NCI-H446 (cell line): ENCODE measurements around the gene KCP.

Experiments
- DNase-seq, 2 experiments: peaks; one replicate each; lab custom pipeline; 2025; lab: John Stamatoyannopoulos, UW

Gene KCP

DNA sequence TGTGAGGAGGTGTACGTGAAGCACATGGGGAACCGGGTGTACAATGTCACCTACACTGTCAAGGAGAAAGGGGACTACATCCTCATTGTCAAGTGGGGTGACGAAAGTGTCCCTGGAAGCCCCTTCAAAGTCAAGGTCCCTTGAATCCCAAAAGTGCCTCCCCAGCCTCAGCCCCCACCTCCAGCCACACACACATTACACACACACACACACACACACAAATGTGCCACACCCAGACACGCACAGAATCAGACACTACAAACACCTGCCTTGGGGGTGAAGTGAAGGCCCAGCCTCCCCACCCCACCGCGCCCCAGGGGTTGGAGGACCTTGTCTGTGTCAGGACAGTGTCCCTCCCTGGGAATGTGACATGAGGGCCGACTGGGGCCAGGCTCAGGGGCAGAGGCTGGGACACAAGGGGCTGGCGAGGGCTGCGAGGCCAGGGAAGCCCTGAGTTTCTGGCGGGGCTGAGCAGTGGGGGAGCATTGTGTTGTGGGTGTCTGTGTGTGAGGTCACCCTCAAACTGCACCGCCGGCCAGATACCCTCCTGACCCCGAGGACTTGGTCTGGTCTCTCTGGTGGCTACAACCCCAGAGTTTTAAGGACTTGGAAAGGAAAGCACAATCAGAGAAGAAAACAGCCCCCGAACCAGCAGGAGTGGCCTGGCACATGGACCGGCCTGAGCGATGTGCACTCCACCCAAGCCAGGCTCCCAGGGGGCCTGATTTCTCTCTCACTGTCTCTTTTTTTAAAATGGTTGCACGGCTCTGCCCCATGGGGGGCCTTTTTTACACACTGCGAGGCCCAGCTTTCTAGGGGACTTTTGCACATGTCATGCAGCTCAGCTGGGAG, 51.9 kb downstream of the KCP start:
- no peak for DNase-seq

DNA sequence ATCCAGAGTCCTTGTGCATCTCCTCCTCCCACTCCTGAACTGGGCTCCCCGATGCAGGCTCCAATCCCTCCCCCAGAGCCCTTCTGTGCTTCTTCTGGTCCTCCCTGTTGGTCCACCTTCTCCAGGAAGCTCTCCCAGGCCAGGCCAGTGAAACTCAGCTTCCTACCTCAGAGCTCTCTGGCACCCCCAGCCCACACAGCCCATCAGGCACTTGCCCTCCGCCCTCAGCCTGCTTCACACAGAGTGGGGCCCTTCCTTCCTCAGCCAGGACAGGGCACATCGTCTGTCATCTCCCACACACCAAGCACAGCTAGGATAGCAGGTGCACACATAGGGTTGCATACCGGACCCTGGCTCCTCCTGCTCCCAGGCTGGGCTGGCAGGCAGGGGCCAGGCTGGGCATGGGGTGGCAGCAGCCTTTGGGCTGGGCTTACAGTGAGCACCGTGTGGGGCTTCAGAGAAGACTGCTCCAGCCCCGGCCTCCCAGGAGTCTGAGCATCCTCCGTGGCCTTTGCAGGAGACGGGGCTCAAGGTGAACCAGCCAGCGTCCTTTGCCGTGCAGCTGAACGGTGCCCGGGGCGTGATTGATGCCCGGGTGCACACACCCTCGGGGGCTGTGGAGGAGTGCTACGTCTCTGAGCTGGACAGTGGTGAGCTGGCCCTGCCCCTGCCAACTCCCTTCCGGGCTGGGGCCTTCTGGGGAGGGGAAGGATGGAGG, 54.3 kb downstream of the KCP start:
- DNase-seq = no peak

- no peak for DNase-seq
Measured at GRCh38 chr7:128855559-128855958, 55.0 kb downstream of the KCP start.

DNA sequence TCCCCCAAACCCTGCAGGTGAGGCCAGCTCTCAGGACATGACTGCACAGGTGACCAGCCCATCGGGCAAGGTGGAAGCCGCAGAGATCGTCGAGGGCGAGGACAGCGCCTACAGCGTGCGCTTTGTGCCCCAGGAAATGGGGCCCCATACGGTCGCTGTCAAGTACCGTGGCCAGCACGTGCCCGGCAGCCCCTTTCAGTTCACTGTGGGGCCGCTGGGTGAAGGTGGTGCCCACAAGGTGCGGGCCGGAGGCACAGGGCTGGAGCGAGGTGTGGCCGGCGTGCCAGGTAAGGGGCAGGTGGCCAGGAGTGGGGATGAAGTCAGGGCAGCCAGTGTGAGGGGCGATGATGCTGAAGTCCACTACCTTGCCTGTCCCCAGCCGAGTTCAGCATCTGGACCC, 56.1 kb downstream of the KCP start:
- no peak for DNase-seq

- no peak for DNase-seq
Measured at GRCh38 chr7:128853799-128854198, 56.7 kb downstream of the KCP start.

GRCh38 chr7:128852537-128853254, 57.8 kb downstream of the KCP start:
- DNase-seq = no peak

GRCh38 chr7:128849804-128850490, 60.6 kb downstream of the KCP start:
- DNase-seq = no peak

DNA sequence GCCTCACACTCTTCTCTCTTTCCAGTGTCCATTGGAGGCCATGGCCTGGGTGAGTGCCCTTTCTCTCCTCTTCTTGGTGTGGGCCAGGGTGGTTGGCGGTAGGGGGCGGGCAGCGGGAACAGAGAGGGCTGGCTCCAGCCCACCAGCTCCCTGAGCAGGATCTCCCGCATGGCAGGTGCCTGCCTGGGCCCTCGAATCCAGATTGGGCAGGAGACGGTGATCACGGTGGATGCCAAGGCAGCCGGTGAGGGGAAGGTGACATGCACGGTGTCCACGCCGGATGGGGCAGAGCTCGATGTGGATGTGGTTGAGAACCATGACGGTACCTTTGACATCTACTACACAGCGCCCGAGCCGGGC, 61.4 kb downstream of the KCP start:
- DNase-seq = no peak

GRCh38 chr7:128848289-128849155, 62.0 kb downstream of the KCP start:
- DNase-seq = no peak

DNA sequence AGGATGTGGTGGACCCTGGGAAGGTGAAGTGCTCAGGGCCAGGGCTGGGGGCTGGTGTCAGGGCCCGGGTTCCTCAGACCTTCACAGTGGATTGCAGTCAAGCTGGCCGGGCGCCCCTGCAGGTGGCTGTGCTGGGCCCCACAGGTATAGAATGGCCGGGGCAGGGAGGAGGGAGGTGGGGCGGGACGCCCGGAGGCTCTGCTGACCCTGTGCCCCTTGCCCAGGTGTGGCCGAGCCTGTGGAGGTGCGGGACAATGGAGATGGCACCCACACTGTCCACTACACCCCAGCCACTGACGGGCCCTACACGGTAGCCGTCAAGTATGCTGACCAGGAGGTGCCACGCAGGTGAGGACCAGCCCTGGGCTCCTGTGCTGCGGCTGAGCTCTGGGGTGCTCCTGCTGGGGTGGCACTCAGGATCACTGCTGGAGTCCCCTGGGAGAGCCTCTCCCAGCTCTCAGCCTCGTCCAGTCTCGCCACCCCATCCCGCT, 62.7 kb downstream of the KCP start:
- DNase-seq = no peak

DNA sequence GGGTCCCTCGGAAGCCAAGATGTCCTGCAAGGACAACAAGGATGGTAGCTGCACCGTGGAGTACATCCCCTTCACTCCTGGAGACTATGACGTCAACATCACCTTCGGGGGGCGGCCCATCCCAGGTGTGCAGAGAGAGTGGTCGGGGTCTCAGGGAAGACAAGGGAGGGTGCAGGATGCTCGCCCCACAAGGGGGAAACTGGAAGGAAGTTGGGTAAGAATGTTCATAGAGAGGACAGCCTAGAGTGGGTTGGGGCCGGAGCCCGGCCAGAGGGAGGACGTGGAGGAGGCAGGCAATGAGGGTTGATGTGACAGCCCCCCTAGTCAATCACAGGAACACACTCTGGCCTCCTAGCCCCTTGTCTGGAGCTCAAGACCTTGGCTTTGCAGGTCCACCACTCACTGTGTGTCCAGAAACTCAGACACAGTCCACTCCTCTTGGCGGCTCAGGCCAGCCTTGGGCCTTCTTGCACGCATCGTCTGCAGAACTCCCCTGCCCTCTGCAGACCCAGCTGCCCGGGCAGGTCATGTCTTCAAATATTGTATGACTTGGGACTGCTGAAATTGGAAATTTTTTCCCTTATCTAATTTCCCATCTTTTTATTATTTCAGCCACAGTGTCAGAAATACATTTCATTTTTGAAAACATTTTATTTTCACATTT, 63.6 kb downstream of the KCP start:
- no peak for DNase-seq

- no peak for DNase-seq
Measured at GRCh38 chr7:128845987-128846386, 64.5 kb downstream of the KCP start.

GRCh38 chr7:128845475-128845874, 65.0 kb downstream of the KCP start:
- no peak for DNase-seq

DNA sequence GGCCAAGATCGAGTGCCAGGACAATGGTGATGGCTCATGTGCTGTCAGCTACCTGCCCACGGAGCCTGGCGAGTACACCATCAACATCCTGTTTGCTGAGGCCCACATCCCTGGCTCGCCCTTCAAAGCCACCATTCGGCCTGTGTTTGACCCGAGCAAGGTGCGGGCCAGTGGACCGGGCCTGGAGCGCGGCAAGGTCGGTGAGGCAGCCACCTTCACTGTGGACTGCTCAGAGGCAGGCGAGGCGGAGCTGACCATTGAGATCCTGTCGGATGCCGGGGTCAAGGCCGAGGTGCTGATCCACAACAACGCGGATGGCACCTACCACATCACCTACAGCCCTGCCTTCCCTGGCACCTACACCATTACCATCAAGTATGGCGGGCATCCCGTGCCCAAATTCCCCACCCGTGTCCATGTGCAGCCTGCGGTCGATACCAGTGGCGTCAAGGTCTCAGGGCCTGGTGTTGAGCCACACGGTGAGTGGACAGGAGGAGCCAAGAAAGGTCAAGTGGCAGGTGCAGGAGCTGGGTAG, 65.7 kb downstream of the KCP start:
- no peak for DNase-seq

- DNase-seq = no peak
Measured at GRCh38 chr7:128843938-128844621, 66.4 kb downstream of the KCP start.

DNA sequence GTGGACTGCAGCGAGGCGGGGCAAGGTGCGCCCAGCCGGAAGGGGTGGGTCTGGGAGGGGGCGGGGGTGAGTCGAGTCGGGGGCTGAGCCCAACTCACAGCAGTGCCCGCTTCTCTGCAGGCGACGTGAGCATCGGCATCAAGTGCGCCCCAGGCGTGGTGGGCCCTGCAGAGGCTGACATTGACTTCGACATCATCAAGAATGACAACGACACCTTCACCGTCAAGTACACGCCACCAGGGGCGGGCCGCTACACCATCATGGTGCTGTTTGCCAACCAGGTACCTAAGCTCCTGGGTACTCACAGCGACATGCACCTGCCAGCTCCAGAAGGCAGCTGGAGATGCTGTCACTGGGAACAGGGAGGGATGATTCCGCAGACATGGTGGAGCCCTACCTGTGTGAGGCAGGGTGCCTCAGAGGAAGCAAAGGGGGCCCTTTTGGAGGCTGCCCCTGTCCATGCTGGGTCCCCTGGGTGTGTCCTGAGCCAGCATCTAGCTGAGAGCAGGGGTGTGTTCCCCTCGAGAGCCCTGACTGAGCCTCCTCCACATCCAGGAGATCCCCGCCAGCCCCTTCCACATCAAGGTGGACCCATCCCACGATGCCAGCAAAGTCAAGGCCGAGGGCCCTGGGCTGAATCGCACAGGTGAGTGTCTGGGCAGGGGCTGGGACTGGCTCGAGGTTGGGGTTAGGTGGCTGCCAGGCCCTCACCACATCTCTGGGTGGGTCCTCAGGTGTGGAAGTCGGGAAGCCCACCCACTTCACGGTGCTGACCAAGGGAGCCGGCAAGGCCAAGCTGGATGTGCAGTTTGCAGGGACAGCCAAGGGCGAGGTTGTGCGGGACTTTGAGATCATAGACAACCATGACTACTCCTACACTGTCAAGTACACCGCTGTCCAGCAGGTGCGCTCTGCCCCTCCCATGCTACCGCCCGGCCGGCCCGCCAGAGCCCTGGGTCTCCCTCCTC, 67.6 kb downstream of the KCP start:
- no peak for DNase-seq

- no peak for DNase-seq
Measured at GRCh38 chr7:128841921-128842673, 68.4 kb downstream of the KCP start.
